ENCODE data around the gene CDSN. TPM values are rescaled to one million over a fixed set of nuclear protein-coding genes. Genes with fewer than 3 reads are reported as not detected.
A peak's percentile ranks its signal among the peaks of the same experiment; 100 is the strongest.

The CDSN gene
- total and polyA plus RNA-seq, 2 experiments from 2014 or later, result 0.07 TPM; not detected in 1

GRCh38 chr6:31161216-31162126, 41.2 kb upstream of the CDSN start:
- Mint-ChIP-seq H3K27me3 (ENCODE audit: insufficient read depth, low read depth, poor library complexity) (peaks cover 19% of the 10 kb centered on the region), H3K27ac (peak overlapping the region; percentile 78), H3K4me1 (peaks cover 67% of the 10 kb centered on the region), H3K4me3 (peak overlapping the region; percentile 33; the same call in 2 of the 3 replicates), H3K9me3 (no peaks in the 10 kb centered on the region), H3K36me3 (ENCODE audit: low read depth) (peaks cover 62% of the 10 kb centered on the region)
- DNase-seq (ENCODE audit: low spot score) (no peak), ATAC-seq (no peak)
- Histone ChIP-seq H3K79me2 (replicated peaks; ENCODE audit: insufficient read depth) (peaks cover 33% of the 10 kb centered on the region), H3K4me1 (ENCODE audit: insufficient read depth) (peaks cover 61% of the 10 kb centered on the region), H3K36me3 (ENCODE audit: insufficient read depth) (peaks cover 32% of the 10 kb centered on the region), H3K9me2 (ENCODE audit: insufficient read depth) (no peaks in the 10 kb centered on the region), H3K4me3 (no peak overlapping the region), H4K20me1 (replicated peaks; ENCODE audit: insufficient read depth) (peaks cover 32% of the 10 kb centered on the region), H3K27ac (ENCODE audit: low read depth) (peak overlapping the region; percentile 83; the same call in 1 of the 2 replicates), H3F3A (replicated peaks; ENCODE audit: low read depth) (peaks cover 61% of the 10 kb centered on the region), H2AFZ (no peak overlapping the region), H3K4me2 (no peak overlapping the region; the same call in 1 of the 2 replicates), H3K27me3 (ENCODE audit: insufficient read depth) (0 out of 2 replicates have a peak, but pooled peaks cover 2% of the 10 kb centered on the region)
- TF ChIP-seq JUNB (IDR thresholded peaks at IDR 0.05; ENCODE audit: unreplicated experiment) (no peak), ZNF462 (CRISPR knock-in tag; IDR thresholded peaks at IDR 0.05) (no peak), NANOG (IDR thresholded peaks at IDR 0.05; ENCODE audit: borderline replicate concordance) (no peak), REST (IDR thresholded peaks at IDR 0.05; ENCODE audit: unreplicated experiment) (no peak), ZNF114 (CRISPR knock-in tag; IDR thresholded peaks at IDR 0.05) (no peak), CREB1 (CRISPR knock-in tag; IDR thresholded peaks at IDR 0.05; ENCODE audit: low read depth) (no peak), EZH2 (IDR thresholded peaks at IDR 0.05; ENCODE audit: low read depth, unreplicated experiment) (no peak), ETS1 (IDR thresholded peaks at IDR 0.05) (no peak), POLR2AphosphoS5 (IDR thresholded peaks at IDR 0.05; ENCODE audit: low read depth) (no peak), CTCF (conservative IDR thresholded peaks at IDR 0.05; ENCODE audit: low read depth in 2 of 2) (no peak), EZH2phosphoT487 (IDR thresholded peaks at IDR 0.05; ENCODE audit: unreplicated experiment) (no peak)
